Neural crest cell (in vitro differentiated cells): ENCODE data around the gene KCNN1. TPM values are rescaled to one million over a fixed set of nuclear protein-coding genes. Genes with fewer than 3 reads are reported as not detected.

Experiments used
- DNase-seq: peaks from one replicate; pipeline ENCODE4 v3.0.0; 2021; ENCODE audit warnings: low read depth, mixed read lengths, low spot score
- H3K27ac Mint-ChIP-seq: one replicate; pipeline ENCODE4 v1.8.0; 2021; ENCODE audit warnings: mild to moderate bottlenecking, mixed read lengths; ENCODE audit not compliant: unreplicated experiment
- H3K27me3 Mint-ChIP-seq: 2 replicates; pipeline ENCODE4 v1.8.0; 2021; ENCODE audit warnings: low read depth, mild to moderate bottlenecking, mixed read lengths
- H3K36me3 Mint-ChIP-seq: 2 replicates; pipeline ENCODE4 v1.8.0; 2021; ENCODE audit warnings: low read depth, mild to moderate bottlenecking, mixed read lengths
- H3K4me1 Mint-ChIP-seq: 2 replicates; pipeline ENCODE4 v1.8.0; 2021; ENCODE audit warnings: mixed read lengths
- H3K4me3 Mint-ChIP-seq: one replicate; pipeline ENCODE4 v1.8.0; 2021; ENCODE audit warnings: mild to moderate bottlenecking, mixed read lengths
- H3K9me3 Mint-ChIP-seq: 2 replicates; pipeline ENCODE4 v1.8.0; 2021; ENCODE audit warnings: mixed read lengths
- CTCF ChIP-seq: fragments of 200-600 bp; sonication (generic); conservative IDR thresholded peaks from 2 replicates; pipeline ENCODE4 v1.5.0; 2021; ENCODE audit warnings: antibody characterized with exemption, mild to moderate bottlenecking
- total RNA-seq: library from RNA; stranded (reverse); gene quantifications from 2 replicates; pipeline ENCODE4 v1.2.1, GENCODE V29; 2021

KCNN1 gene
- total RNA-seq, 1 donor from 2014 or later: 6.2 TPM

GRCh38 chr19:17929056-17929455 is 37.9 kb upstream of the KCNN1 start:
- no peak overlapping the region for H3K27ac Mint-ChIP-seq
- H3K9me3 Mint-ChIP-seq: no peaks in the 10 kb centered on the region
- no peaks in the 10 kb centered on the region for H3K36me3 Mint-ChIP-seq
- TF ChIP-seq CTCF: no peak
- peaks cover 25% of the 10 kb centered on the region for H3K27me3 Mint-ChIP-seq
- DNase-seq: no peak
- peak overlapping the region; percentile 27 for H3K4me3 Mint-ChIP-seq
- peaks cover 16% of the 10 kb centered on the region for H3K4me1 Mint-ChIP-seq

GRCh38 chr19:17931532-17932191 is 35.2 kb upstream of the KCNN1 start:
- Mint-ChIP-seq H3K9me3 (no peaks in the 10 kb centered on the region), H3K4me3 (peak overlapping the region; percentile 77)
- TF ChIP-seq CTCF: no peak

GRCh38 chr19:17932485-17933338 is 34.2 kb upstream of the KCNN1 start, which contains the start of gene CCDC124:
TSS of gene CCDC124 (plus strand) at chr19:17933015. CDS start at chr19:17936421, 3,406 bp downstream.
- Mint-ChIP-seq H3K27me3 (peaks cover 17% of the 10 kb centered on the region), H3K4me1 (peaks cover 16% of the 10 kb centered on the region), H3K27ac (peak within 1 kb of the TSS; percentile 100), H3K4me3 (peak within 1 kb of the TSS; percentile 92), H3K9me3 (no peaks in the 10 kb centered on the region), H3K36me3 (no peaks in the 10 kb centered on the region)
- peak; percentile 93 for TF ChIP-seq CTCF
- DNase-seq: peak; percentile 81

More at GRCh38 chr19:17931532-17932191, 35.2 kb upstream of the KCNN1 start:
- Mint-ChIP-seq H3K36me3 (no peaks in the 10 kb centered on the region), H3K27me3 (peaks cover 20% of the 10 kb centered on the region), H3K27ac (no peak overlapping the region), H3K4me1 (peaks cover 16% of the 10 kb centered on the region)
- no peak for DNase-seq

- TF ChIP-seq CTCF: no peak
- Mint-ChIP-seq H3K27ac (peak overlapping the region; percentile 100), H3K36me3 (no peaks in the 10 kb centered on the region), H3K27me3 (peaks cover 17% of the 10 kb centered on the region), H3K4me3 (peak overlapping the region; percentile 92), H3K9me3 (no peaks in the 10 kb centered on the region), H3K4me1 (peaks cover 16% of the 10 kb centered on the region)
- no peak for DNase-seq
These were observed 33.3 kb upstream of the KCNN1 start for GRCh38 chr19:17933414-17934129.

- TF ChIP-seq CTCF: no peak
- H3K27ac Mint-ChIP-seq: no peak overlapping the region
These were observed 30.5 kb upstream of the KCNN1 start for GRCh38 chr19:17936379-17936778.

More at GRCh38 chr19:17936379-17936778, 30.5 kb upstream of the KCNN1 start:
- peaks cover 16% of the 10 kb centered on the region for H3K4me1 Mint-ChIP-seq
- no peaks in the 10 kb centered on the region for H3K36me3 Mint-ChIP-seq
- H3K9me3 Mint-ChIP-seq: no peaks in the 10 kb centered on the region
- DNase-seq: no peak
- H3K27me3 Mint-ChIP-seq: peaks cover 8% of the 10 kb centered on the region
- no peak overlapping the region for H3K4me3 Mint-ChIP-seq
